HG03442 (cell line): ENCODE results near the gene PRKAR2A.
"Not testable (repeated sequence)": the region's sequence is repeated elsewhere in the genome, so short reads cannot be mapped to it uniquely, and the experiment has no call there.

ENCODE experiments used
- ATAC-seq: cut with Tn5 transposase; IDR thresholded peaks from one replicate; pipeline ENCODE4 v1.9.1; 2021; ENCODE audit warnings: mild to moderate bottlenecking, moderate library complexity; ENCODE audit not compliant: unreplicated experiment

PRKAR2A gene

DNA sequence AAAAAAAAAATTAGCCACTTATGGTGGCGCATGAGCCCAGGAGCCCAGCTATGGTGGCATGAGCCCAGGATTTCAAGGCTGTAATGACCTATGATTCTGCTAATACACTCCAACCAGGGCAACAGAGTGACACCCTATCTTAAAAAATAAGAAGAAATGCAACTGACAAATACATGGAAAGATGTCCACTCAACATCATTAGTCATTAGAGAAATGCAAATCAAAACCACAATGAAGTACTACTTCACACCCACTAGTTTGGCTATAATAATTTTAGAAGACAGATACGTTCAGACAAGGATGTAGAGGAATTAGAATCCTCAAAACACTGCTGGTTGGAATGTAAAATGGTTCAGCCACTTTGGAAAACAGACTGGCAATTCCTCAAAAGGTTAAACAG, 10.5 kb downstream of the PRKAR2A start:
- no peak for ATAC-seq

DNA sequence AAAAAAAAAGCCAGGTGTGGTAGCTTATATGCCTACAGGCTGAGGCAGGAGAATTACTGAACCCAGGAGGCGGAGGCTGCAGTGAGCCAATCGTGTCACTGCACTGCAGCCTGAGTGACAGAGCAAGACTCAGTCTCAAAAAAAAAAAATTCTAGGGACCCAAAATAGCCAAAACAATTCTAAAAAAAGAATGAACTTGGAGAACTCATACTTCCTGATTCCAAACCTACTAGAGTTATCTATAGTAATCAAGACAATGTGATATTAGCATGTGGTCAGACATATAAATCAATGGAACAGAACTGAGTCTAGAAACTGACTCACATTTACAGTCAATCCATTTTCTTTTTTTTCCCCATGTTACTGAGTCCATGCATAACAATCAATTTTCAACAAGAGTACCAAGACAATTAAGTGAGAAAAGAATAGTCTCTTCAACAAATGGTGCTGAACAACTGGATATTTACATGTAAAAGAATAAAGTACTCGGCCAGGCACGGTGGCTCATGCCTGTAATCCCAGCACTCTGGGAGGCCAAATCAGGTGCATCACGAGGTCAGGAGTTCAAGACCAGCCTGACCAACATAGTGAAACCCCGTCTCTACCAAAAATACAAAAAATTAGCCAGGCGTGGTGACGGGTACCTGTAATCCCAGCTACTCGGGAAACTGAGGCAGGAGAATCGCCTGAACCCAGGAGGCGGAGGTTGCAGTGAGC, 11.9 kb downstream of the PRKAR2A start:
- no peak for ATAC-seq

DNA sequence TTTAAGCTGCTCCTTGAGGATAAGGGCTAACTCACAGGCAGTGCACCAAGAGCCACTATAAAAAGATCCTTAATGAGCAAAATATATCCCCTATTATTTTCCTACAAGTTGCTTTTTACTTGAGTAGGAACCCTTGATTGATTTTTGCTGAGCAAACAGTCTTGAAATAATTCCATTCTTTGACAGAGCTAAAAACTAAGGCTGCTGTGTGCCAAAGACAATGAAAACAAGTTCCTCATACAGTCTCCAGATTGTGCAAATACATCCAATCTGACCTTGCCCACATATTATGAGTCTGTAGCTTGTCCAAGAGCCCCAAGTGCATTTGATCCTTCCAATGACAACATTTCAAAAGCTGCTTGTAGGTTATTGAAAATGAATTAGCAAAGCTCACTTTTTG, 15.0 kb downstream of the PRKAR2A start:
- ATAC-seq = no peak

DNA sequence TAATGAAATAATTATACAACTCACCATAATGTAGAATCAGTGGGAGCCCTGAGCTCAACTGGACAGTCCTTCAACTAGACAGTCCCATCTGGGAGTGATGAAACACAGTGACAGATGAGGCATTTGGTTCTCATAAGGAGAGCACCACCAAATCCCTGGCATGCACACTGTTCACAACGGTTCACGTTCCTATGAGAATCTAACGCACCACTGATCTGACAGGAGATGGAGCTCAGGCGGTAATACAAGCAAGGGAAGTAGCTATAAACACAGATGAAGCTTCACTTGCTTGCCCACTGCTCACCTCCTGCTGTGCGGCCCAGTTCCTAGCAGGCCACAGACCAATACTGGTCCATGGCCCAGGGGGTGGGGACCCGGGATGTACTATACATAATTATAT, 17.0 kb downstream of the PRKAR2A start:
- ATAC-seq = no peak

DNA sequence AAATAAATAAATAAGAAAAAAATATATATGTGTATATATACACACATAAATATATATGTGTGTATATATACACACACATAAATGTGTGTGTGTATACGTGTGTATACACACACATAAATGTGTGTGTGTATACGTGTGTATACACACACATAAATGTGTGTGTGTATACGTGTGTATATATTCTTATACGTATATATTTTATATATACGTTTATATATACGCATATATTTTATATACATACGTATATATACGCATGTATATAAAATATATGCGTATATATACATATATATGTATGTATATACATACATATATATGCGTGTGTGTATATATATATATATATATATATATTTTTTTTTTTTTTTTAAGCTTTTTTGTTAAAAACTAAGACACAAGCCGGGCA, 18.1 kb downstream of the PRKAR2A start:
- ATAC-seq = not testable (repeated sequence)

DNA sequence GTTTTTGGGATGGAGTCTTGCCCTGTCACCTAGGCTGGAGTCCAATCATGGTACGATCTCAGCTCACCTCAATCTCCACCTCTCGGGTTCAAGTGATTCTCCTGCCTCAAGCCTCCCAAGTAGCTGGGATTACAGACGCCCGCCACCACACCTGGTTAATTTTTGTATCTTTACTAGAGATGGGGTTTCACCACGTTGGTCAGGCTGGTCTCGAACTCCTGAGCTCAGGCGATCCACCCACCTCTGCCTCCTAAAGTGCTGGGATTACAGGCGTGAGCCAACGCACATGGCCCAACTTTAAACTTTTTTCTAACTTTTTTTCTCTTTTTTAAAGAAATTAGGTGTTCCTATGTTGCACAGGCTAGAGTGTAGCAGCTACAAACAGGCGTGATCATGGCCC, 19.8 kb downstream of the PRKAR2A start:
- ATAC-seq = not testable (repeated sequence)

DNA sequence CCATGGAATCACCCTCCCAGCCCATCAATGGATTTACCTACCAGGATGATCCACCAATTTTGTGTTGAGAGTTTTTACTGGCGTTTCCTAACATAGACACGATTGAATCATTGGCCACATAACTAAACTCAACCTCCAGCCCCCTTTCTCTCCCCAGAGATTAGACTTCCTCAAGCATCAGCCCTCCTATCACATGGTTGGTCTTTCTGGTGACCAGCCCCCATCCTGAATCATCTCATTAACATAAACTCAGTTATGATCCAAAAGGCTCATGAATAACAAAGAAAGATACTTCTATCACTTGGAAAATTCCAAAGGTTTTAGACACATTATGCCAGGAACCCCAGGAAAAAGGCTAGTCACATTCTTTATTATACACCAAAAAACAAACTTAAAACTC, 21.2 kb downstream of the PRKAR2A start:
- no peak for ATAC-seq

DNA sequence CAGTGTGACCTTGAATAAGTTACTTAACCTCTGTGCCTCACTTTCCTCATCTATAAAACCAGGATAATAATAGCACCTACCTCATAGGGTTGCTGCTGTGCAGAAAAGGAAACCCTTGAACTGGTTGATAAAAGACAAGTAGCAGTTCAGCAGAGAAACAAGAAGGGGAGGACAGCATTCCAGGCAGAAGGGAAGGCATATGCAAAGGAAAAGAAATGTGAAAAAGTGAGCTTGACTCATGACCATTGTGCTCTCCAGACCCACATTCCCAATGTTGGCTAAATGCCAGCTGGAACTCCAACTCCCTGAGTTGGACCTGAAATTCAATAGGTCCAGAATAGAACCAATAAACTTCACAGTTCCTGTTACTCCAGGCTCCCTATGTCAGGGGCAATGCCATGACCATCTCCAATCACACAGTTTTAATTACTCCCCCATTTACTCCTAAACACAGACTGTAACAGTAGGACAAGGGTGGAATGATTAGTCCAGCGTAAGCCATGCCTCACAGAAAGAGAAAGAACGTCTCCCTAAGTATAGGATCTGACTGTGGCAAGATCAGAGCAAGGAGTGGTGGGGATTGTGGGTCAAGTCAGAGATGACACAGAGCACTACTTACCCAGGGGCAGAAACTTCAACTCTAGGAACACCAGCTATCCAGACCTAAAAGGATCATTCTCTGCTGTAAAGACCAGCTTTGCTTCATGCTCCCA, 26.9 kb downstream of the PRKAR2A start:
- no peak for ATAC-seq

DNA sequence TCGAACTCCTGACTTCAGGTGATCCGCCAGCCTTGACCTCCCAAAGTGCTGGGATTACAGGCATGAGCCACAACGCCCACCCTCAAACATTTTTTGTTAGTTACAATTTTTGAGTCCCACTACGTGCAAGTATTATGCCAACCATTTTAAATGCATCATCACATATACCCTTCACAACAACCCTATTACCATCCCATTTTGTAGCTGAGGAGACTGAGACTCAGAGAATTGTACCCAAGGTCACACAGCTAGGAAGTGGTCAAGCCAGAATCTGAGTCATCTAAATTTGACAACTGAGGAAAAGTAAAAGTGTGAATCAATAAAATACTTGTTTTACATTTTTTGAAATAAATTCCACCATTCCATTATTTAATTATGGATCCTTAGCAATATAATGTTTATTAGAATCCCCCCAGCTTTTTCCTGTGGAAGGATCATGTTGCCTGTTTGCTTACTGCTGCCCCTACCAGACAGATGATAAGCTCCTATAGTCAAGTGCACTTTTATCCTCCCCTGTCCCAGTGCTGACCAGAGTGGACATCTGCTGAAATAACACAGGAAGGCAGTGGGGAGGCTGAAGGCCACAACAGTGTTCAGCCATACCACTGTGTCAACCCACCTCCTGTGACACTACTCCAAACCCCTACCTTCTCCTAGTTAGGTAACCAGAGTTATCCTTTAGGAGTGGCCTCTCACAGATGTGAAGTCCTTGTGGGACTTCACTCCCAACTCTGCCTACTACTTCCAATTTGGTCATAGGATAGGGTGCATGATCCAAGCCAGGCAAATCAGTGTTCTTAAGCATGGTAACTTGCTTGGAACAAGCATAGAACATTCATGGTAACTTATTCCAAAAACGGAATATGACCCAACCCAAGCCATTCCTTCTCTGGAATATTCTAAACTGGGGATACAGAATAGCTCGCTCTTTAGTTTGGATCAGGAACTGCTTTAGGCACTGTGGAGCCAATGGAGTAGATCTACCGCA, 28.1 kb downstream of the PRKAR2A start:
- no peak for ATAC-seq

DNA sequence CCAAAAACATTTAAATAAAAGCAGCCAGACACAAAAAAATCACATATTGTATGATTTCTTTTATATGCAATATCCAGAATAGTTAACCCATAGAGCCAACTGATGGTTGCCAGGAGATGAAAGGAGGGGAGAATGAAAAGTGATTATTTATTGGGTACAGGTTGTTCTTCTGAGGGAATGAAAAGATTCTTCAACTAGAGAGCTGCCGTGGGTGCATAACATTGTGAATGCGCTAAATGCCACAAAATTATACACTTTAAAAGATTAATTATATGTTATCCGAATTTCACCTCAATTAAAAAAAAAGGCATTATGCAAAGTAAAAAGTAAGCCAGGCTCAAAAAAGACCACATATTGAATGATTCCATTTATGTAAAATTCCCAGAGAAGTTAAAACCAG, 36.1 kb downstream of the PRKAR2A start:
- ATAC-seq = no peak

DNA sequence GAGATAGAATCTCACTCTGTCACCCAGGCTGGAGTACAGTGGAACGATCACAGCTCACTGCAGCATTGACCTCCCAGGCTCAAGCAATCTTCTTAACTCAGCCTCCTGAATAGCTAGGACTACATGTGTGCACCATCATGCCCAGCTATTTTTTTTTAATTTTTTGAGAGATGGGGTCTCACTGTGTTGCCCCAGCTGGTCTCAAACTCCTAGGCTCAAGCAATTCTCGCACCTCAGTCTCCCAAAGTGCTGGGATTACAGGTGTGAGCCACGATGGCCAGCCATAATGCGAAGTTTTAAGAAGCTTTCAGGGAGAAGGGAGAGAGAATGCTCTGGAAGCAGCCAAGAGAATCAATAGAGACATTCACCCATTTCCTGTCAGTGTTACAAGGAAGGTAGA, 42.7 kb downstream of the PRKAR2A start:
- ATAC-seq = no peak

DNA sequence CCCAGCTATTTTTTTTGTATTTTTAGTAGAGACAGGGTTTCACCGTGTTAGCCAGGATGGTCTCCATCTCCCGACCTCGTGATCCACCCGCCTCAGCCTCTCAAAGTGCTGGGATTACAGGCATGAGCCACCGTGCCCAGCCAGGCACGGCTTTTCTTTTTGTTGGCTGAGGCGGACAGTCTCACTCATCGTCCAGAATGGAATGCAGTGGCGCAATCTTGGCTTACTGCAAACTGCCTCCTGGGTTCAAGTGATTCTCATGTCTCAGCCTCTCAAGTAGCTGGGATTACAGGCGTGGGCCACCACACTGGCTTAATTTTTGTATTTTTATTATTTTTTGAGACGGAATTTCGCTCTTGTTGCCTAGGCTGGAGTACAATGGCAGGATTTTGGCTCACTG, 46.8 kb downstream of the PRKAR2A start:
- ATAC-seq = not testable (repeated sequence)

DNA sequence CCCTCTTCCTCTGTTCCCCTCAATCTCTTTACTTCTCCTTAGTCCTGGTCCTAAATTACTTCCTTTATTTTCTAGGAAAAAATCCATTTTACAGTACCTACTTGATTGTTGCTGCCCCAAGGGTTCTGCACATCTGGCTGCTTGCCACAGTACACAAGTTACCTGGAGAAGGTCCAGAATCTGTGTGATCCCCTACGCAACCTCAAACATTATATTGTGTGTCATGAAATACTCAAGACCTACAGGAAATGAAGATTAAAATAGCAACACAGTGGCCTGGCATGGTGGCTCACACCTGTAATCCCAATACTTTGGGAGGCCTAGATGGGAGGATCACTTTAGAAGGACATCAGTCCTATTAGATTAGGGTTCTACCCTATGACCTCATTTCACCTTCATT, 48.7 kb downstream of the PRKAR2A start:
- no peak for ATAC-seq

DNA sequence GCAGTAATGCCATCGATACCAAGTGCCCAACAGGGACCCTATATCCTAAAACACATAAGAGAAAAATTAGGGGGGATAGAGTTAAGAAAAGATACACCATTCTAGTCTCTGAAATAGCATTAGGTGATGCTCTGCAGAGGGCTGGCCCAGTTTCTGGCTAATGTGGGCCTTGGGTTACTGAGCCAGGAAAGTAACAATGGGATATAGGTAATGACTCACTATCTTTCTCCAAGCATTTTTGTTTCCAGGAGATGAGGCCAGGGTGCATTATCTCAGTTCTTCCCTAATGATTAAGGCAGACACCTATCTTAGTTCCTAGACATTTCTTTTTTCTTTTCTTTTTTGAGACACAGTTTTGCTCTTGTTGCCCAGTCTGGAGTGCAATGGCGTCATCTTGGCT, 50.0 kb downstream of the PRKAR2A start:
- no peak for ATAC-seq

DNA sequence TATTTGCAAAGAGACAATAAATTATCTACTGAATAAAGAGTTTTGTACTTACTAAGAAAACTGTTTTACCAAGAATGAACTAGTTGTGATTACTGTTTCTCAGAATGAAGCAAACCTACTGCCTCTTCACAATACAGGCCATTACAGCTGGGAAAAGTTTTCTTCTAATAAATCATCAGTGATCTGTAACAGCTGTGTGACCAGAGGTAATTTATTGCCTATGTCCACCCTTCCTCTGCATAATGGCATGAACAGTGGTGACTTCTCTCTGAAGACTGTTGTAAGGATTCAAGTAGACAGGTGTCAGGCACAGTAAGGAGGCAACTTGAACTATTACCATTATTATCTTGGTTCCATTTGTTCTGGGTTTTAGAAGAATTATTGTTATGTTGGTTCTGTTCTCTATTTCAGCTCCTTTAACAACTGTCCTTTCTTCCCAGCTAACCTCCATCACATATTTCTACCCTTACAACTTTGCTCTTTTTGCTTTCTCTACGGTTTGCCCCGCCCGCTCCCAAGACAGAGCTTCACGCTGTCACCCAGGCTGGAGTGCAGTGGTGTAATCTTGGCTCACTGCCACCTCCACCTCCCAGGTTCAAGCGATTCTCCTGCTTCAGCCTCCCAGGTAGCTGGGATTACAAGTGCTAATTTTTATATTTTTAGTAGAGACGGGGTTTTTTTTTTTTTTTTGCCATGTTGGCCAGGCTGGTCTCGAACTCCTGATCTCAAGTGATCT, 51.5 kb downstream of the PRKAR2A start:
- ATAC-seq = no peak

DNA sequence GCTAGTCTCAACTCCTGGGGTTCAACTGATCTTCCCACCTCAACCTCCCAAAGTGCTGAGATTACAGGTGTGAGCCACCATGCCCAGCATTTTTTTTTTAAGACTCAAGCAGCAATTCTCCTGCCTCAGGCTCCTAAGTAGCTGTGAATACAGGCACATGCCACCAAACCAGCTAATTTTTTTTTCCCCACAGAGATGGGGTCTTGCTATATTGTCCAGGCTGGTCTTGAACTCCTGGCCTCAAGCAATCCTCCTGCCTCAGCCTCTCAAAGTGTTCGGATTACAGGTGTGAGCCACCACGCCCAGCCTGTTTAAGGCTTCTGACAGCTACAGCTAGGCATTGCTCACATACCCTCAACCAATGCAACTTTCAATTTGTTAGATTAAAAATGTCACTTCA, 54.2 kb downstream of the PRKAR2A start:
- not testable (repeated sequence) for ATAC-seq

DNA sequence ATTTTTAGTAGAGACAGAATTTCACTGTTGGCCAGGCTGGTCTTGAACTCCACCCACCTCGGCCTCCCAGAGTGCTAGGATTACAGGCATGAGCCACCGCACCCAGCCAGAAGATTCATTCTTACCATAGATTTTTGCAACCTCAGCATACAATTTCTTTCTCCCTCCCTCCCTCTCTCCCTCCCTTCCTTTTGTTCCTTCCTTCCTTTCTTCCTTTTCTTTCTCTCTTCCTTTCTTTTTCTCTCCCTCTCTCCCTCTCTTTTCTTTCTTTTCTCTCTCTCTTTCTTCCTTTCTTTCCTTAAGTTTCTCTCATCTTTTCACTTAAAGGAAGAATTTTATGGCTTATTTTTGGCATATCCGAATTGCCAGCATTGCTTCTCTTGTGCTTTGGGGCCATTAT, 58.0 kb downstream of the PRKAR2A start:
- ATAC-seq = no peak

DNA sequence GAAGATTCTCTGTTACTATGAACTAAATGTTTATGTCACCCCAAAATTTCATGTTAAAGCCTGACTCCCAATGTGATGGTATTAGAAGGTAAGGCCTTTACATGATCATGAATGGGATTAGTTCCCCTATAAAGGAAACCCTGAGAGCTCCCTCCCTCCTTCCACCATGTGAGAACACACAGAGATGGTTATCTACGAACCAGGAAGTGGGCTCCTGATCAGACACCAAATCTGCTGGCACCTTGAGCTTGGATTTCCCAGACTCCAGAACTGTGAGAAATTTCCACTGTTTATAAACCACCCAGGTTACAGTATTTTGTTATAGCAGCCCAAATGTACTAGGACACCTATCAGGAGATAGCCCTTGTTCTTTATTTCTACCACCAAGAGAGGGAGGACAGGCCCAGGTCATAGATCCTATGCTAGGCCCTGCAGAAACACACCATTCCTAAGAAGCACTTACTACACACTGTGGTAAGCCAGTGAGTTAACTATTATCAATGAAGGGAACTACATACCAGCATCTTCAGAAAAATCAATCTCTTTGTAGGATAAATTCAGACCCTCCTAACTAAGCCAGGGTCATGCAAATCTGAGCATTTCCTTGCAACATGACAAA, 59.0 kb downstream of the PRKAR2A start:
- no peak for ATAC-seq

DNA sequence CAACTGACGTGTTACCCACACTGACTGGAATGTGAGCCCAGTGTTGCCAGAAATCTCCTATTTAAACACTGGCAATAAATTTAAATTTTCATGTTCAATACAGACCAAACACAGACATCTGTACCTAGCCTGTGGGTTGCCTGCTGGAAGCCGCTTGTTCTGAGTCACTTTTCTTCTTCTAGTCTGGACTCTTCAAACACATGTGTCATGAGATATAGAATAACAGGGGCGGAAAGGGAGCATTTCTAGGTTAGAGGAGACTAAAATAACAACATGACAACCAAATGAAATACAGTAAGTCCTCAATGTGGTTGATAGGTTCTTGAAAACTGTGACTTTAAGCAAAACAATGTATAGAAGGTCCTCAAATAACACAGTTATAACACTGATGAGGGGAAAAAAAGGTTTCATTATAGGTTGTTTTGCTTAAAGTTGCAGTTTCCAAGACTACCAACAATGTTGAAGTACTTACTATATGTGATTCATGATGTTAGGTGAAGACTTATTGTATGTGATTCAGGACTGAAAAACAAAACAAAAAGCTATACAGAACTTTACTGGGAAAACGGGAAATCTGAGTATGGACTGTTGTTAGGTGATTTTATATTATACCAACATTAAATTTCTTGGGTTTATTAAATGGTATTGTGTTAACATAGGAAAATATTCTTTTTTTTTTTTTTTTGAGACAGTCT, 63.1 kb downstream of the PRKAR2A start:
- ATAC-seq = no peak

DNA sequence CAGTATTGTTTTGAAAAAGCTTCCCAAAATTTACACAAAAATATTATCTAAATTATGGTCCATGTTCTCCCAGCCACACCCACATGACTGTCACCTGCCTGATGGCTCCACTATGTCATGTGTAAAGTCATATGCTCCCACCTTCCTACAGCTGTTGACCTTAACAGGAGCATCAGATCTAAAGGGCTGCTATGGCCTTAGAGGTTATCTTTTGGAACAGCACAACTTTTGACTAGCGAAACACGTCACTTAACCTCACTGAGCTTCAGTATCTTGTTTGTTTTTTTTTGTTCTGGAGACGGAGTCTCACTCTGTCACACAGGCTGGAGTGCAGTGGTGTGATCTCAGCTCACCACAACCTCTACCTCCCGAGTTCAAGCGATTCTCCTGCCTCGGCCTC, 64.4 kb downstream of the PRKAR2A start:
- ATAC-seq = no peak
